Neural cell (in vitro differentiated cells): ENCODE results near the gene MARK3. TPM values are rescaled to one million over a fixed set of nuclear protein-coding genes. Genes with fewer than 3 reads are reported as not detected.

Source experiments
- H2AFZ ChIP-seq: fragments of 200-600, 300-800 bp; sonication (generic), shearing (Covaris generic); 2 replicates; pipeline ENCODE4 v1.6.0; 2014; ENCODE audit warnings: low read depth, mild to moderate bottlenecking, antibody characterized with exemption, low read length, moderate library complexity
- H3F3A ChIP-seq: fragments of 200-600 bp; shearing (Covaris generic); 2 replicates; pipeline ENCODE4 v1.6.1; 2016; ENCODE audit warnings: mild to moderate bottlenecking, moderate library complexity, mixed read lengths, antibody characterized with exemption, low read length; ENCODE audit not compliant: insufficient read depth, poor library complexity, severe bottlenecking
- H3K27ac ChIP-seq: fragments of 200-600, 300-800 bp; sonication (generic), shearing (Covaris generic); 2 replicates; pipeline ENCODE4 v1.5.1; 2014; ENCODE audit warnings: mild to moderate bottlenecking, low read length, moderate library complexity
- H3K27me3 ChIP-seq: fragments of 300-800, 200-600 bp; sonication (generic), shearing (Covaris generic); 2 replicates; pipeline ENCODE4 v1.6.0; 2014; ENCODE audit warnings: mild to moderate bottlenecking, low read depth, low read length, moderate library complexity; ENCODE audit not compliant: insufficient read depth
- H3K36me3 ChIP-seq: fragments of 300-800, 200-600 bp; sonication (generic), shearing (Covaris generic); 2 replicates; pipeline ENCODE4 v1.5.1; 2014; ENCODE audit warnings: mild to moderate bottlenecking, antibody characterized with exemption, low read length, moderate library complexity; ENCODE audit not compliant: insufficient read depth
- H3K4me2 ChIP-seq: fragments of 300-800, 200-600 bp; sonication (generic), shearing (Covaris generic); 2 replicates; pipeline ENCODE4 v1.6.0; 2014; ENCODE audit warnings: mild to moderate bottlenecking, low read length
- H3K4me3 ChIP-seq: fragments of 300-800, 200-600 bp; sonication (generic), shearing (Covaris generic); 2 replicates; pipeline ENCODE4 v1.5.1; 2014; ENCODE audit warnings: mild to moderate bottlenecking, low read length, moderate library complexity
- H3K79me2 ChIP-seq: fragments of 200-600 bp; shearing (Covaris generic); replicated peaks from 2 replicates; pipeline ENCODE4 v1.6.0; 2014; ENCODE audit warnings: mild to moderate bottlenecking, low read length, moderate library complexity; ENCODE audit not compliant: insufficient read depth
- H3K9ac ChIP-seq: fragments of 300-800, 200-600 bp; sonication (generic), shearing (Covaris generic); 2 replicates; pipeline ENCODE4 v1.6.1; 2016; ENCODE audit warnings: mild to moderate bottlenecking, low read length, mixed read lengths
- H3K9me2 ChIP-seq: fragments of 200-600 bp; shearing (Covaris generic); 2 replicates; pipeline ENCODE4 v1.6.1; 2016; ENCODE audit warnings: mild to moderate bottlenecking, low read length, mixed read lengths; ENCODE audit not compliant: insufficient read depth
- H3K9me3 ChIP-seq: fragments of 200-600, 300-800 bp; sonication (generic), shearing (Covaris generic); 2 replicates; pipeline ENCODE4 v1.6.1; 2016; ENCODE audit warnings: mild to moderate bottlenecking, mixed run types, low read length, moderate library complexity, mixed read lengths
- H4K20me1 ChIP-seq: fragments of 200-600 bp; shearing (Covaris generic); 2 replicates; pipeline ENCODE4 v1.6.1; 2016; ENCODE audit warnings: mild to moderate bottlenecking, mixed run types; ENCODE audit not compliant: insufficient read depth
- EP300 ChIP-seq: fragments of 450-650 bp; conservative IDR thresholded peaks from 2 replicates; pipeline ENCODE4 v1.6.1; 2014; ENCODE audit warnings: antibody characterized with exemption, mild to moderate bottlenecking, moderate library complexity; ENCODE audit not compliant: poor library complexity, severe bottlenecking
- EZH2 ChIP-seq: fragments of 200-600, 300-800 bp; shearing (Covaris generic), sonication (generic); IDR thresholded peaks from 2 replicates; pipeline ENCODE4 v1.6.1; 2014; ENCODE audit warnings: antibody characterized with exemption, low read length, borderline replicate concordance, mild to moderate bottlenecking; ENCODE audit not compliant: insufficient read depth, poor library complexity, severe bottlenecking
- MXI1 ChIP-seq: fragments of 450-650 bp; conservative IDR thresholded peaks from 2 replicates; pipeline ENCODE4 v1.6.1; 2014; ENCODE audit warnings: antibody characterized with exemption, mild to moderate bottlenecking; ENCODE audit not compliant: poor library complexity, severe bottlenecking
- POLR2AphosphoS5 ChIP-seq: IDR thresholded peaks from 2 replicates; pipeline ENCODE4 v1.6.1; 2012
- RAD21 ChIP-seq: fragments of 450-650 bp; conservative IDR thresholded peaks from 2 replicates; pipeline ENCODE4 v1.6.1; 2014; ENCODE audit warnings: antibody characterized with exemption, mild to moderate bottlenecking, moderate library complexity
- SMC3 ChIP-seq: fragments of 450-650 bp; conservative IDR thresholded peaks from 2 replicates; pipeline ENCODE4 v1.6.1; 2014; ENCODE audit warnings: antibody characterized with exemption, mild to moderate bottlenecking, moderate library complexity; ENCODE audit not compliant: poor library complexity
- TAF1 ChIP-seq: IDR thresholded peaks from 2 replicates; pipeline ENCODE4 v1.6.1; 2012; ENCODE audit warnings: low read depth
- polyA plus RNA-seq: library from polyadenylated mRNA; depleted of rRNA; stranded (reverse); fragments of >200 nt; gene quantifications from 2 replicates; pipeline ENCODE4 v1.2.3, GENCODE V29; 2014
- TF ChIP-seq, protein P1 (sequence below): IDR thresholded peaks from 2 replicates; pipeline ENCODE4 v1.6.1; 2012; ENCODE audit warnings: borderline replicate concordance
- TF ChIP-seq, protein P2 (sequence below): fragments of 450-650 bp; IDR thresholded peaks from 2 replicates; pipeline ENCODE4 v1.5.1; 2014; ENCODE audit warnings: antibody characterized with exemption, mild to moderate bottlenecking, moderate library complexity; ENCODE audit not compliant: poor library complexity, severe bottlenecking

The MARK3 gene
- polyA plus RNA-seq, 1 donor from 2014 or later, result 158 TPM

DNA sequence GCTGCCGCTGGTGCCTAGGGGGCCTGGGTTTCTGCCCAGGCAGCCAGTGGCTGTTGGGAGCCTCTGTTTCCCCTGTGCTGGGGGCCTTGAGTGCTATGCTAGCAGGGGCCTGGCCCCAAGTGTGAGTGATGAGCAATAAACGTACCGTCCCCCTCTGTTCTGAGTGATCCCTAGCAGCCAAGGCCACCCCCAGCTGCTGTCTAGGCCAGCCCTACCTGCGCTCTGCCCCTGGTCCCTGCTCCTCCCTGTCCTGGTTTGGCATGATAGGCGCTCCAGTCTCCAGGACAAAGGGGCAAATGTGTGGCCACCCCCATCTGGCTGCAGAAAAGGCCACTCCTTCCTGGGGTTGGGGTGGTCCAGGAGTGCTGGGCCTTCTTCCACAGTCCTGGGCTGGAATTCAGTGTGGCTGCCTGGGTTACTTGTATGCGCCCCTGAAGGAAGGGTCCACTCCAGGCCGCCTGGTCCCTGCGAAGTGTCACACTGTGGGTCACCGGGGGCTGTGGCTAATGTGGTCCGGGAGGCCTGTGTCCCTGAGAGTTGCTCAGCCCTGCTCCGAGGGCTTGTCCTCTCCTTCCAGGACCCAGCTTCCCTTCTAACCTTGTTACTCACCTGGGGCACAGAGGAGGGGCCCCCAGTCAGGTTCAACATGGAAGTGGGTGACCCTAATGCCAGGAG, 150.8 kb downstream of the MARK3 start:
- Histone ChIP-seq H3K36me3 (no peaks in the 10 kb centered on the region), H3K27ac (no peak overlapping the region), H2AFZ (no peak overlapping the region), H3F3A (no peaks in the 10 kb centered on the region), H4K20me1 (no peaks in the 10 kb centered on the region), H3K27me3 (no peaks in the 10 kb centered on the region), H3K9ac (no peak overlapping the region), H3K9me2 (no peaks in the 10 kb centered on the region), H3K9me3 (no peaks in the 10 kb centered on the region), H3K79me2 (no peaks in the 10 kb centered on the region), H3K4me3 (no peak overlapping the region), H3K4me2 (no peak overlapping the region)
- TF ChIP-seq, protein P1, sequence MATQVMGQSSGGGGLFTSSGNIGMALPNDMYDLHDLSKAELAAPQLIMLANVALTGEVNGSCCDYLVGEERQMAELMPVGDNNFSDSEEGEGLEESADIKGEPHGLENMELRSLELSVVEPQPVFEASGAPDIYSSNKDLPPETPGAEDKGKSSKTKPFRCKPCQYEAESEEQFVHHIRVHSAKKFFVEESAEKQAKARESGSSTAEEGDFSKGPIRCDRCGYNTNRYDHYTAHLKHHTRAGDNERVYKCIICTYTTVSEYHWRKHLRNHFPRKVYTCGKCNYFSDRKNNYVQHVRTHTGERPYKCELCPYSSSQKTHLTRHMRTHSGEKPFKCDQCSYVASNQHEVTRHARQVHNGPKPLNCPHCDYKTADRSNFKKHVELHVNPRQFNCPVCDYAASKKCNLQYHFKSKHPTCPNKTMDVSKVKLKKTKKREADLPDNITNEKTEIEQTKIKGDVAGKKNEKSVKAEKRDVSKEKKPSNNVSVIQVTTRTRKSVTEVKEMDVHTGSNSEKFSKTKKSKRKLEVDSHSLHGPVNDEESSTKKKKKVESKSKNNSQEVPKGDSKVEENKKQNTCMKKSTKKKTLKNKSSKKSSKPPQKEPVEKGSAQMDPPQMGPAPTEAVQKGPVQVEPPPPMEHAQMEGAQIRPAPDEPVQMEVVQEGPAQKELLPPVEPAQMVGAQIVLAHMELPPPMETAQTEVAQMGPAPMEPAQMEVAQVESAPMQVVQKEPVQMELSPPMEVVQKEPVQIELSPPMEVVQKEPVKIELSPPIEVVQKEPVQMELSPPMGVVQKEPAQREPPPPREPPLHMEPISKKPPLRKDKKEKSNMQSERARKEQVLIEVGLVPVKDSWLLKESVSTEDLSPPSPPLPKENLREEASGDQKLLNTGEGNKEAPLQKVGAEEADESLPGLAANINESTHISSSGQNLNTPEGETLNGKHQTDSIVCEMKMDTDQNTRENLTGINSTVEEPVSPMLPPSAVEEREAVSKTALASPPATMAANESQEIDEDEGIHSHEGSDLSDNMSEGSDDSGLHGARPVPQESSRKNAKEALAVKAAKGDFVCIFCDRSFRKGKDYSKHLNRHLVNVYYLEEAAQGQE, result no peak
- TF ChIP-seq RAD21, result no peak
- TF ChIP-seq, protein P2, sequence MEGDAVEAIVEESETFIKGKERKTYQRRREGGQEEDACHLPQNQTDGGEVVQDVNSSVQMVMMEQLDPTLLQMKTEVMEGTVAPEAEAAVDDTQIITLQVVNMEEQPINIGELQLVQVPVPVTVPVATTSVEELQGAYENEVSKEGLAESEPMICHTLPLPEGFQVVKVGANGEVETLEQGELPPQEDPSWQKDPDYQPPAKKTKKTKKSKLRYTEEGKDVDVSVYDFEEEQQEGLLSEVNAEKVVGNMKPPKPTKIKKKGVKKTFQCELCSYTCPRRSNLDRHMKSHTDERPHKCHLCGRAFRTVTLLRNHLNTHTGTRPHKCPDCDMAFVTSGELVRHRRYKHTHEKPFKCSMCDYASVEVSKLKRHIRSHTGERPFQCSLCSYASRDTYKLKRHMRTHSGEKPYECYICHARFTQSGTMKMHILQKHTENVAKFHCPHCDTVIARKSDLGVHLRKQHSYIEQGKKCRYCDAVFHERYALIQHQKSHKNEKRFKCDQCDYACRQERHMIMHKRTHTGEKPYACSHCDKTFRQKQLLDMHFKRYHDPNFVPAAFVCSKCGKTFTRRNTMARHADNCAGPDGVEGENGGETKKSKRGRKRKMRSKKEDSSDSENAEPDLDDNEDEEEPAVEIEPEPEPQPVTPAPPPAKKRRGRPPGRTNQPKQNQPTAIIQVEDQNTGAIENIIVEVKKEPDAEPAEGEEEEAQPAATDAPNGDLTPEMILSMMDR, result no peak
- no peak for TF ChIP-seq TAF1
- TF ChIP-seq POLR2AphosphoS5, result no peak
- no peak for TF ChIP-seq EP300
- no peak for TF ChIP-seq SMC3
- TF ChIP-seq EZH2, result no peak
- no peak for TF ChIP-seq MXI1

DNA sequence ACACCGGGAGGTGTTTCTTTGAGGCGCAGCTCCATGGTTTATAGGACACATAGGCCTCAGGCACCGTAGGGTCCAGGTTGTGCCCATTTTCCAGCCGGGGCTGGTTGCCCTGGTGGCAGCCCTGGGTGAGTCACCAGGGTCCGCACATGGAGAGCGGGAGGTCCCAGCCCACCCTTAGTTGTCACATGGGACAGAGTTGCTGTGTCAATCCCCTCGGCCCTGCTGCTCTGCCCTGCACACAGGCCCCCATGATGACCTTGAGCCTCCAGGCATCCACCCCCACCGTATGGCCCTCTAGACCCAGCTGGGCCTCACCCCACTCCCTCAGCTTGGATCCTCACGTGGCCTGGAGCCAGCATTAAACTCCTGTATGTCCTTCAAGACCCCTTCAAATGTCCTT, 151.5 kb downstream of the MARK3 start:
- H3K79me2 ChIP-seq, result no peaks in the 10 kb centered on the region
- H3K4me2 ChIP-seq, result no peak overlapping the region
- H3K9me3 ChIP-seq, result no peaks in the 10 kb centered on the region
- H3K27me3 ChIP-seq, result no peaks in the 10 kb centered on the region
- TF ChIP-seq, protein P1, result no peak
- TF ChIP-seq SMC3 (no peak), EZH2 (no peak), EP300 (no peak), POLR2AphosphoS5 (no peak), MXI1 (no peak), TAF1 (no peak), RAD21 (no peak)
- TF ChIP-seq, protein P2, result no peak
- no peak overlapping the region for H3K9ac ChIP-seq
- H3F3A ChIP-seq, result no peaks in the 10 kb centered on the region
- no peak overlapping the region for H3K27ac ChIP-seq
- H3K9me2 ChIP-seq, result no peaks in the 10 kb centered on the region
- H3K4me3 ChIP-seq, result no peak overlapping the region
- no peaks in the 10 kb centered on the region for H3K36me3 ChIP-seq
- H2AFZ ChIP-seq, result no peak overlapping the region
- H4K20me1 ChIP-seq, result no peaks in the 10 kb centered on the region
